GM18526 (cell line): Measurements from ENCODE around the gene MYL11.

Source experiments
- POLR2A ChIP-seq: IDR thresholded peaks from 3 replicates; pipeline ENCODE4 v1.6.1; 2011; ENCODE audit not compliant: insufficient read length; ENCODE audit errors: extremely low read depth

The MYL11 gene

GRCh38 chr16:30367349-30368009 is 7.1 kb upstream of the MYL11 start:
- no peak for TF ChIP-seq POLR2A

GRCh38 chr16:30368122-30368791 is 6.3 kb upstream of the MYL11 start:
- no peak for TF ChIP-seq POLR2A

GRCh38 chr16:30368792-30369090 is 5.9 kb upstream of the MYL11 start:
- TF ChIP-seq POLR2A, result no peak

- TF ChIP-seq POLR2A, result no peak
Observed at GRCh38 chr16:30369091-30369937, 5.3 kb upstream of the MYL11 start.

- TF ChIP-seq POLR2A, result peak; percentile 68
Observed at GRCh38 chr16:30369938-30370455, 4.6 kb upstream of the MYL11 start.

- TF ChIP-seq POLR2A, result no peak
Observed at GRCh38 chr16:30370456-30371247, 4.0 kb upstream of the MYL11 start, which contains the start of gene TBC1D10B. Gene TBC1D10B, minus strand, starts transcription at chr16:30370494. Its CDS starts 311 bp downstream, at chr16:30370183.

- TF ChIP-seq POLR2A, result peak; percentile 76
Observed at GRCh38 chr16:30371248-30371816, 3.3 kb upstream of the MYL11 start.

- TF ChIP-seq POLR2A, result no peak
Observed at GRCh38 chr16:30372038-30372712, 2.4 kb upstream of the MYL11 start.

- TF ChIP-seq POLR2A, result no peak
Observed at GRCh38 chr16:30372725-30373124, 1.9 kb upstream of the MYL11 start.

GRCh38 chr16:30375864-30376263 is 1.3 kb downstream of the MYL11 start:
- no peak for TF ChIP-seq POLR2A

- TF ChIP-seq POLR2A, result no peak
Observed at GRCh38 chr16:30376461-30376902, 1.9 kb downstream of the MYL11 start.

GRCh38 chr16:30377050-30377811 is 2.6 kb downstream of the MYL11 start:
- no peak for TF ChIP-seq POLR2A

- no peak for TF ChIP-seq POLR2A
Observed at GRCh38 chr16:30377812-30378235, 3.2 kb downstream of the MYL11 start.
